Astrocyte (in vitro differentiated cells and primary cell): Measurements from ENCODE around the gene CES2. TPM values are rescaled to one million over a fixed set of nuclear protein-coding genes. Genes with fewer than 3 reads are reported as not detected.

Experiments used
- DNase-seq: peaks from one replicate; pipeline ENCODE4 v3.0.0-alpha.2; 2010; ENCODE audit warnings: low read depth
- FAIRE-seq: peaks from 2 replicates; lab custom pipeline; 2011; peaks lifted over from hg19 to GRCh38; lab: Jason Lieb, UNC
- H2AFZ ChIP-seq: 2 replicates; pipeline ENCODE4 v1.6.0; 2012; ENCODE audit warnings: low read depth, low read length, inconsistent platforms
- H3K27ac ChIP-seq: 2 replicates; pipeline ENCODE4 v1.5.1; 2011; ENCODE audit warnings: low read depth, low read length, inconsistent platforms
- H3K27me3 ChIP-seq: 2 replicates; pipeline ENCODE4 v1.6.0; 2011; ENCODE audit warnings: low read length, inconsistent platforms; ENCODE audit not compliant: insufficient read depth
- H3K36me3 ChIP-seq: 2 replicates; pipeline ENCODE4 v1.5.1; 2011; ENCODE audit warnings: low read length, inconsistent platforms; ENCODE audit not compliant: insufficient read depth
- H3K4me1 ChIP-seq: 2 replicates; pipeline ENCODE4 v1.5.1; 2011; ENCODE audit warnings: low read length, inconsistent platforms; ENCODE audit not compliant: insufficient read depth
- H3K4me2 ChIP-seq: 2 replicates; pipeline ENCODE4 v1.6.0; 2012; ENCODE audit warnings: low read length, inconsistent platforms
- H3K4me3 ChIP-seq: 2 replicates; pipeline ENCODE4 v1.5.1; 2011; ENCODE audit warnings: low read depth, mild to moderate bottlenecking, low read length, inconsistent platforms; ENCODE audit not compliant: insufficient read depth
- H3K79me2 ChIP-seq: 2 replicates; pipeline ENCODE4 v1.6.0; 2012; ENCODE audit warnings: mild to moderate bottlenecking, low read length, inconsistent platforms; ENCODE audit not compliant: insufficient read depth
- H3K9ac ChIP-seq: 2 replicates; pipeline ENCODE4 v1.6.0; 2012; ENCODE audit warnings: mild to moderate bottlenecking, low read length, inconsistent platforms
- H3K9me3 ChIP-seq: 2 replicates; pipeline ENCODE4 v1.5.1; 2012; ENCODE audit warnings: low read depth, mild to moderate bottlenecking, low read length, inconsistent platforms; ENCODE audit not compliant: insufficient read depth
- H4K20me1 ChIP-seq: 2 replicates; pipeline ENCODE4 v1.6.0; 2012; ENCODE audit warnings: low read length, inconsistent platforms; ENCODE audit not compliant: insufficient read depth
- H3K27ac Mint-ChIP-seq: one replicate; pipeline ENCODE4 v1.8.0; 2021; ENCODE audit warnings: mild to moderate bottlenecking, mixed read lengths; ENCODE audit not compliant: unreplicated experiment
- H3K27me3 Mint-ChIP-seq: one replicate; pipeline ENCODE4 v1.8.0; 2021; ENCODE audit warnings: low read depth, mixed read lengths; ENCODE audit not compliant: unreplicated experiment
- H3K36me3 Mint-ChIP-seq: one replicate; pipeline ENCODE4 v1.8.0; 2021; ENCODE audit warnings: low read depth, mixed read lengths; ENCODE audit not compliant: unreplicated experiment
- H3K4me1 Mint-ChIP-seq: one replicate; pipeline ENCODE4 v1.8.0; 2021; ENCODE audit warnings: low read depth, mixed read lengths; ENCODE audit not compliant: unreplicated experiment
- H3K4me3 Mint-ChIP-seq: one replicate; pipeline ENCODE4 v1.8.0; 2021; ENCODE audit warnings: mild to moderate bottlenecking, moderate library complexity, mixed read lengths; ENCODE audit not compliant: unreplicated experiment
- H3K9me3 Mint-ChIP-seq: one replicate; pipeline ENCODE4 v1.8.0; 2021; ENCODE audit warnings: mild to moderate bottlenecking, mixed read lengths; ENCODE audit not compliant: unreplicated experiment
- CTCF ChIP-seq: IDR thresholded peaks from 2 replicates; pipeline ENCODE4 v1.5.1; 2011; ENCODE audit warnings: low read depth, mild to moderate bottlenecking, inconsistent platforms, low read length, moderate library complexity; ENCODE audit not compliant: insufficient read depth
- EZH2 ChIP-seq: IDR thresholded peaks from 2 replicates; pipeline ENCODE4 v1.6.1; 2012; ENCODE audit warnings: mild to moderate bottlenecking, low read length, inconsistent platforms; ENCODE audit not compliant: insufficient read depth
- total RNA-seq: library from RNA; stranded (reverse); gene quantifications from 2 replicates; pipeline ENCODE4 v1.2.1, GENCODE V29; 2021

The CES2 gene
- total RNA-seq, 1 donor from 2014 or later, result 28.8 TPM

- Histone ChIP-seq H3K79me2 (no peaks in the 10 kb centered on the region), H3K9me3 (no peaks in the 10 kb centered on the region), H3K4me1 (no peaks in the 10 kb centered on the region), H3K27me3 (peaks cover 2% of the 10 kb centered on the region), H3K9ac (no peak overlapping the region), H3K4me3 (no peak overlapping the region), H3K36me3 (no peaks in the 10 kb centered on the region), H3K27ac (no peak overlapping the region), H2AFZ (no peak overlapping the region), H4K20me1 (no peaks in the 10 kb centered on the region), H3K4me2 (no peak overlapping the region)
- Mint-ChIP-seq H3K9me3 (peaks cover 6% of the 10 kb centered on the region), H3K4me3 (no peak overlapping the region), H3K4me1 (no peaks in the 10 kb centered on the region), H3K27me3 (peaks cover 22% of the 10 kb centered on the region), H3K27ac (peak overlapping the region; percentile 75), H3K36me3 (peaks cover 2% of the 10 kb centered on the region)
- FAIRE-seq (no peak), DNase-seq (no peak)
- no peak for TF ChIP-seq EZH2
- TF ChIP-seq CTCF, result no peak
Observed at GRCh38 chr16:66986559-66986958, 51.2 kb downstream of the CES2 start.

- Histone ChIP-seq H3K4me1 (no peaks in the 10 kb centered on the region), H3K79me2 (no peaks in the 10 kb centered on the region), H2AFZ (no peak within 1 kb of the TSS), H4K20me1 (no peaks in the 10 kb centered on the region), H3K9me3 (no peaks in the 10 kb centered on the region), H3K9ac (no peak within 1 kb of the TSS), H3K4me3 (no peak within 1 kb of the TSS), H3K36me3 (no peaks in the 10 kb centered on the region), H3K27ac (no peak within 1 kb of the TSS), H3K27me3 (peaks cover 2% of the 10 kb centered on the region), H3K4me2 (no peak within 1 kb of the TSS)
- H3K4me1 Mint-ChIP-seq, result no peaks in the 10 kb centered on the region
- H3K9me3 Mint-ChIP-seq, result peaks cover 7% of the 10 kb centered on the region
- peaks cover 24% of the 10 kb centered on the region for H3K27me3 Mint-ChIP-seq
- DNase-seq (peak; percentile 25), FAIRE-seq (no peak)
- H3K36me3 Mint-ChIP-seq, result peaks cover 2% of the 10 kb centered on the region
- TF ChIP-seq EZH2 (no peak), CTCF (no peak)
- H3K27ac Mint-ChIP-seq, result peak within 1 kb of the TSS; percentile 30
- H3K4me3 Mint-ChIP-seq, result peak within 1 kb of the TSS; percentile 47
Observed at GRCh38 chr16:66988197-66988788, 53.0 kb downstream of the CES2 start, which contains the start of gene CES4A. Gene CES4A, plus strand, starts transcription at chr16:66988589. Its CDS starts 184 bp downstream, at chr16:66988773.

- peaks cover 20% of the 10 kb centered on the region for H3K27me3 Mint-ChIP-seq
Observed at GRCh38 chr16:66991545-66992077, 56.3 kb downstream of the CES2 start.

More at GRCh38 chr16:66991545-66992077, 56.3 kb downstream of the CES2 start:
- Histone ChIP-seq H2AFZ (no peak overlapping the region), H3K79me2 (no peaks in the 10 kb centered on the region), H3K27me3 (peaks cover 2% of the 10 kb centered on the region), H3K36me3 (no peaks in the 10 kb centered on the region), H3K9me3 (no peaks in the 10 kb centered on the region), H4K20me1 (no peaks in the 10 kb centered on the region), H3K4me1 (no peaks in the 10 kb centered on the region), H3K4me2 (no peak overlapping the region), H3K4me3 (no peak overlapping the region), H3K9ac (no peak overlapping the region), H3K27ac (no peak overlapping the region)
- TF ChIP-seq CTCF (no peak), EZH2 (no peak)
- FAIRE-seq (no peak), DNase-seq (no peak)
- Mint-ChIP-seq H3K4me1 (no peaks in the 10 kb centered on the region), H3K27ac (no peak overlapping the region), H3K4me3 (no peak overlapping the region), H3K36me3 (peaks cover 2% of the 10 kb centered on the region), H3K9me3 (peaks cover 6% of the 10 kb centered on the region)
